ENCODE results near the gene GSTP1.
"Not testable (repeated sequence)": the region's sequence is repeated elsewhere in the genome, so short reads cannot be mapped to it uniquely, and the experiment has no call there.

Gene GSTP1

DNA sequence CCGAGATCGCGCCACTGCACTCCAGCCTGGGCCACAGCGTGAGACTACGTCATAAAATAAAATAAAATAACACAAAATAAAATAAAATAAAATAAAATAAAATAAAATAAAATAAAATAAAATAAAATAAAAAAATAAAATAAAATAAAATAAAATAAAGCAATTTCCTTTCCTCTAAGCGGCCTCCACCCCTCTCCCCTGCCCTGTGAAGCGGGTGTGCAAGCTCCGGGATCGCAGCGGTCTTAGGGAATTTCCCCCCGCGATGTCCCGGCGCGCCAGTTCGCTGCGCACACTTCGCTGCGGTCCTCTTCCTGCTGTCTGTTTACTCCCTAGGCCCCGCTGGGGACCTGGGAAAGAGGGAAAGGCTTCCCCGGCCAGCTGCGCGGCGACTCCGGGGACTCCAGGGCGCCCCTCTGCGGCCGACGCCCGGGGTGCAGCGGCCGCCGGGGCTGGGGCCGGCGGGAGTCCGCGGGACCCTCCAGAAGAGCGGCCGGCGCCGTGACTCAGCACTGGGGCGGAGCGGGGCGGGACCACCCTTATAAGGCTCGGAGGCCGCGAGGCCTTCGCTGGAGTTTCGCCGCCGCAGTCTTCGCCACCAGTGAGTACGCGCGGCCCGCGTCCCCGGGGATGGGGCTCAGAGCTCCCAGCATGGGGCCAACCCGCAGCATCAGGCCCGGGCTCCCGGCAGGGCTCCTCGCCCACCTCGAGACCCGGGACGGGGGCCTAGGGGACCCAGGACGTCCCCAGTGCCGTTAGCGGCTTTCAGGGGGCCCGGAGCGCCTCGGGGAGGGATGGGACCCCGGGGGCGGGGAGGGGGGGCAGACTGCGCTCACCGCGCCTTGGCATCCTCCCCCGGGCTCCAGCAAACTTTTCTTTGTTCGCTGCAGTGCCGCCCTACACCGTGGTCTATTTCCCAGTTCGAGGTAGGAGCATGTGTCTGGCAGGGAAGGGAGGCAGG, at the start of gene GSTP1:
TSS of gene GSTP1 (plus strand) at position 566 of the 958 bp plus-strand sequence. CDS start at position 598, 32 bp downstream.
- intact Hi-C loops (cut with DNase I), result loop anchor here (2.0 to 10.0 kb wide), 2 partner anchors 23 to 69 kb away; partner anchors contain the start of gene NDUFV1
- DNase-seq, result peak; percentile 73 to 96 (median 91)

DNA sequence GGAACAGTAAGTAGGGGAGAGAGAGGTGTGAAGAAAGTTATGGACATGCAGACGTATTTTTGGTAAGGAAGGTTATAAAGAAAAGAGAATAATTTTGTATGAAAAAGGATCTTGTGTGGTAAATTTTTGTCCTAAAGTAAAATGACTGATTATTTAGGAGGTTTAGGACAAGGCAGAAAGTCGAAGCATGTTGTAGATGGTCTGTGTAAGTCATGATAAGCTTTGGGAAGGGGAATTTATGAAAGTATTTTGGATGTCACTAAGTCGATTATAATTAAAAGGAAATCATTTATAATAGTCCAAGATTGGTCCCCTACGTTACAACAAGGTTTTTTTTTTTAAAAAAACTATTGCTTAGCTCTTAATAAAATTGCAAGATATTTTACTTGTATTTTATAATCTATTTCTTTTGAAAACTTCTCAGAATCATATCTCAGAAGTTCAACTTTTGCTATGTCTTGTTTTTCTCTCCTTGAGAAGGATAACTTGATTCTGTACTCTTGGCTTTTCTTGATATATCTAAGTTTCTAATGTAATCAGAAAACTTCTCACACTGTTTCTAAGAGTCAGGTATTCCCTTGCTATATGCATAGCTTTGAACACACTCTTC, 49.4 kb upstream of the GSTP1 start:
- intact Hi-C loops (cut with DNase I), result no loop called here
- no peak for DNase-seq

- DNase-seq, result no peak
- intact Hi-C loops (cut with DNase I), result no loop called here
These were observed 48.1 kb upstream of the GSTP1 start for GRCh38 chr11:67535561-67535960.

DNA sequence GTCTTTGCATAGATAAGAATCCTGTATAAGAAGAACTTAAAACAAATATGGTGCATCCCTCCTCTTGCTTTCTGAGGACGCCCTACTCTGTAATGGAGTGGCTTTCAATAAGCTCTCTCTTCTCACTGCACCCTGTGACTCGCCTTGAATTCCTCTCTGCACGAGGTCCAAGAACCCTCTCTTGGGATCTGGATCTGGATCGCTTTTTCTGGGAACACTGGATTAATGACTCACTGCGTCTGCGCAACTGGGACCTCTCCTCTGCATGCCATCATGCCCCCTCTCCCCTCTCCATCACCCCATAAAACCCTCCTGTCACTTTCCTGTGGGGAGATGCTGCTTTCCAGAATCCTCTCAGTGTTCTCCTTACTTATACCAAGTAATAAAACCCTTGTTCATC, 45.3 kb upstream of the GSTP1 start:
- intact Hi-C loops (cut with DNase I), result no loop called here

GRCh38 chr11:67538823-67539505, 44.6 kb upstream of the GSTP1 start:
- intact Hi-C loops (cut with DNase I), result no loop called here
- DNase-seq, result no peak

More for the DNA sequence above, 45.3 kb upstream of the GSTP1 start:
- DNase-seq, result no peak

DNA sequence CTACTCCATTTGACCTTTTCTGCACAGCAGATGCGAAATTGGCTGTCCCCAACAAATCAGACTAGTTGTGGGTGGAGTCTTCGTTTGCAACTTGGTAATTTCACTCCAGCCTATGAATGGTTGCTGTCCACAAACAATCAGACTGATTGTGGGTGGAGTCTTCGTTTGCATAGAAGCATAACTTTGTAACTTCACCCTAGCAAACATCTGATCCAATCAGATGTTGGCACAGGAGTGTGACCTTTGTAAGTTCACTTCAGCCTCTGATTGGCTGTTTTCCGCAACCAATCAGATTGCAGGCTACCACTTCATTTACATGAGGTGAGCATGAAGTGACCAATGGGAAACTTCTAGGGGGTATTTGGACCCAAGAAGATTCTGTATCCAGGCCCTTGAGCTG, 44.1 kb upstream of the GSTP1 start:
- DNase-seq, result no peak
- intact Hi-C loops (cut with DNase I), result no loop called here

- no peak for DNase-seq
- intact Hi-C loops (cut with DNase I), result no loop called here
These were observed 42.4 kb upstream of the GSTP1 start for GRCh38 chr11:67541198-67541597.

DNA sequence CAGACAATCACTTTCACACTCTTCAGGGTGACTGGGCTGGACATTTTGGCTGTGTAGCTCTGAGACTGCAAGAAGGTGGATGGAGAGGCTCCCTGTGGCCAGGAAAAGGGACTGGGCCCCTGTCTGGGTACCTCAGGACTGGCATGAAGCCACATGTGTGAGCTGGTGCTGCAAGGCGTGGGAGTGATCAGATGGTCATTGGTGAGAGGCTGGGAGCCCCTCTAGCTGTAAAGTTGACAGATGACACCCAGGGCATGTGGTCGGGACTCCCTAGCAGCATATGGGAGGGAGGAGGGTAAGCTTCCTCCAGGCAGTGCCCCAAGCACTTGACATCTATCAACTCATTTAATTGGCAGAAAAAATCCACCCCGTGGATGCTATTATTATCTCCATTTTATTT, 41.4 kb upstream of the GSTP1 start:
- intact Hi-C loops (cut with DNase I), result no loop called here
- DNase-seq, result no peak

GRCh38 chr11:67542971-67543370, 40.6 kb upstream of the GSTP1 start:
- intact Hi-C loops (cut with DNase I), result no loop called here
- no peak for DNase-seq

GRCh38 chr11:67543585-67543984, 40.0 kb upstream of the GSTP1 start:
- no peak for DNase-seq
- intact Hi-C loops (cut with DNase I), result no loop called here

GRCh38 chr11:67544616-67545242, 38.9 kb upstream of the GSTP1 start:
- intact Hi-C loops (cut with DNase I), result no loop called here
- DNase-seq, result no peak

GRCh38 chr11:67545280-67545679, 38.3 kb upstream of the GSTP1 start:
- no peak for DNase-seq
- intact Hi-C loops (cut with DNase I), result no loop called here

DNA sequence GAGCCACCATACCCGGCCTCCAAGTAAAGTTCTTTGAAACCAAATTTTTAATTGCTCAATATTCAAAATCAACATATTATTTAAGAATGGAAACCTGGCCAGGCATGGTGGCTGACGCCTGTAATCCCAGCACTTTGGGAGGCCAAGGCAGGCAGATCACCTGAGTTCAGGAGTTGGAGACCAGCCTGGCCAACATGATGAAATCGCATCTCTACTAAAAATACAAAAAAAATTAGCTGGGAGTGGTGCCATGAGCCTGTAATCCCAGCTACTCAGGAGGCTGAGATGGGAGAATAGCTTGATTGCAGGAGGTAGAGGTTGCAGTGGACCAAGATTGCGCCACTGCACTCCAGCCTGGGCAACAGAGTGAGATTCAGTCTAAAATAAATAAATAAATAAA, 35.5 kb upstream of the GSTP1 start:
- intact Hi-C loops (cut with DNase I); DNase-seq: not testable (repeated sequence)

GRCh38 chr11:67548555-67549110, 35.0 kb upstream of the GSTP1 start:
- DNase-seq, result no peak
- intact Hi-C loops (cut with DNase I), result no loop called here

- intact Hi-C loops (cut with DNase I), result no loop called here
These were observed 32.5 kb upstream of the GSTP1 start for GRCh38 chr11:67551127-67551526.

DNA sequence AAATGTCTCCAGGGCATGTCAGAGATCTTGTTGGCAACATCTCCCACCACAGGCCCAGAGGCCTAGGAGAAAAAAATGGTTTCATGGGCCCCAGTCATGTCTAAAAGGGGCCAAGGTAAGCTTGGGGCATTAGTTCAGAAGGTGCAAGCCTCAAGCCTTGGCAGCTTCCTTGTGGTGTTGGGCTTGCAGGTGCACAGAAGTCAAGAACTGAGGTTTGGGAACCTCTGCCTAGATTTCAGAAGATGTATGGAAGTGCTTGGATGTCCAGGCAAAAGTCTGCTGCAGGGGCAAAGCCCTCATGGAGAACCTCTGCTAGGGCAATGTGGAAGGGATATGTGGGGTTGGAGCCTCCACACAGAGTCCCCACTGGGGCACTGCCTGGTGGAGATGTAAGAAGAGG, 31.9 kb upstream of the GSTP1 start:
- intact Hi-C loops (cut with DNase I); DNase-seq: not testable (repeated sequence)

More at GRCh38 chr11:67551127-67551526, 32.5 kb upstream of the GSTP1 start:
- DNase-seq, result no peak

- intact Hi-C loops (cut with DNase I), result no loop called here
- DNase-seq, result no peak
These were observed 27.4 kb upstream of the GSTP1 start for GRCh38 chr11:67556244-67556643.

DNA sequence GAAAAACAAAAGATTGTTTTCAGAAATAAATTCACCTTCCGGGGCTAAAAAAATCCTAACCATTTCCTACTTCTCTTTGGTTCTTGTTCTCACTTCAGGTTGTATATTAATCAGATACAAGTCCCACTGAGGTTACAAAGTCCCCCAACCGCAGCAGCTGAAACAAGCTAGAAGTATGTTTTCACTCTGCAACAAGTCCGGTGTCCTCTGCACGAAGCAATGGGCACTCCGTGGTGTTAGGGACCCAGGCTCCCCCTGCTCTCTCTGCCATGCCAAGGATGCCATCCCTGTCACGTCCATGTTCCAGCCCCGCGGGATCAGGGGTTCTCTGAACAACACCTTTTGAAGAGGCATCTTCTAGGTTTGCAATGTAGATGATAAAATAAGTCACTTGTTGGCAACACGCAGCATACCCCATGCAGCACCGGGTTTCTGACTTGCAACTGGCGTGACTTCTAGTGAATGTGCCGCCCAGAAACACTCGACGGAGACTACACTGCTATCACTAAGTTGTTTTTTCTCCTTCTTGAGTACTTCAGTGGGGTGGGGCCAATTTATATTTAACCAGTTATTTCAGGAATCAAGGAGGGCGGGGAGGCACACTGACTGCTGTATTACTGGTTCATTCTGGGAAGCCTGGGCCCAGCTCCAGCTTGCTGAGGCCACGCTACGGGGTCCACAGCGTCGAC, 25.4 kb upstream of the GSTP1 start:
- intact Hi-C loops (cut with DNase I), result no loop called here
- no peak for DNase-seq
